Activated CD8-positive, alpha-beta memory T cell treated with anti-CD3 and anti-CD28 coated beads for 36 hours (primary cell): ENCODE data around the gene MAD2L1BP. TPM values are rescaled to one million over a fixed set of nuclear protein-coding genes. Genes with fewer than 3 reads are reported as not detected.
"Not testable (repeated sequence)": the region's sequence is repeated elsewhere in the genome, so short reads cannot be mapped to it uniquely, and the experiment has no call there.

ENCODE experiments used
- CTCF ChIA-PET: fragments of 350-600 bp; sonication (Branson Sonifier 250); formaldehyde crosslinking; loops from one replicate; lab custom pipeline; 2021; ENCODE audit warnings: antibody characterized with exemption; lab: Charles Lee
- POLR2A ChIA-PET: fragments of 350-600 bp; sonication (Branson Sonifier 250); formaldehyde crosslinking; loops from one replicate; lab custom pipeline; 2021; ENCODE audit warnings: antibody characterized with exemption; lab: Charles Lee
- total RNA-seq, 2 experiments: library from RNA; stranded (reverse); gene quantifications; one replicate each; pipeline ENCODE4 v1.2.3, GENCODE V29; 2021

MAD2L1BP gene, protein sequence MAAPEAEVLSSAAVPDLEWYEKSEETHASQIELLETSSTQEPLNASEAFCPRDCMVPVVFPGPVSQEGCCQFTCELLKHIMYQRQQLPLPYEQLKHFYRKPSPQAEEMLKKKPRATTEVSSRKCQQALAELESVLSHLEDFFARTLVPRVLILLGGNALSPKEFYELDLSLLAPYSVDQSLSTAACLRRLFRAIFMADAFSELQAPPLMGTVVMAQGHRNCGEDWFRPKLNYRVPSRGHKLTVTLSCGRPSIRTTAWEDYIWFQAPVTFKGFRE
- total RNA-seq: 10 to 100 TPM; 25.0 to 27.5 TPM

- CTCF ChIA-PET: interaction anchor here (0.9 to 1.8 kb wide), 3 partner anchors 9 to 32 kb away, joined by 4 to 6 read pairs (median 6); partner anchors contain the start of gene RSPH9
- POLR2A ChIA-PET: no interaction called here
These were observed at the start of gene MAD2L1BP for GRCh38 chr6:43635387-43636307. Gene MAD2L1BP (plus strand): TSS chr6:43635840. CDS start chr6:43635876, 36 bp downstream.

DNA sequence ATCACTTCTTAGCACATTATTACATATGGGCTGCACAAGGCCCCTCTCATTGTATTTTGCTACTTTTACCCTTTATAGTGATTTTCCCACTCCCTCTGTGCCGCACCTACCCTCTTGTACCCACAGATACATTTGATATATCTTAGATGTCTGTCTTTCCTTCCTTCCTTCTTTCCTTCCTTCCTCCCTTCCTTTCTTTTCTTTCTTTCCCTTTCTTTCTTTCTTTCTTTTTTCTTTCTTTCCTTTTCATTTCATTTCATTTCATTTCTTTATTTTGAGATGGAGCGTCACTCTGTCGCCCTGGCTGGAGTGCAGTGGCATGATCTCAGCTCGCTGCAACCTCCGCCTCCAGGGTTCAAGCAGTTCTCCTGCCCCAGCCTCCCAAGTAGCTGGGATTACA lies 47.4 kb upstream of the MAD2L1BP start:
- POLR2A ChIA-PET: no interaction called here
- CTCF ChIA-PET: no interaction called here

DNA sequence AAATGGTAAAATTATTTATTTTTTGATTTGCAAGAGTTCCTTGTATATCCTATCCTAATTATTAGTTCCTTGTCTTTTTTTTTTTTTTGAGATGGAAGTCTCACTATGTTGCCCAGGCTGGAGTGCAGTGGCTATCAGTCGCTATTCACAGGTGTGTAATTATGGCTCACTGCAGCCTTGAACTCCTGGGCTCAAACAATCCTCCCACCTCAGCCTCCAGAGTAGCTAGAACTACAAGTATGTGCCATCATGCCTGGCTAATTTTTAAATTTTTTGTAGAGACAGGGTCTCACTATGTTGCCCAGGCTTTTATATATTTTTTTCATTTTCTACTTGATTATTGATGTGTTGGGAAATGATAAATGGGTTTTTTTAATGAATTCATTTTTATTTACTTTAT lies 46.1 kb upstream of the MAD2L1BP start:
- POLR2A ChIA-PET: interaction anchor here (0.7 kb wide), 1 partner anchor 657 kb away, joined by 3 read pairs; the partner anchor contains the start of gene HSP90AB1
- CTCF ChIA-PET: not testable (repeated sequence)

- CTCF ChIA-PET: no interaction called here
These were observed 41.7 kb upstream of the MAD2L1BP start for GRCh38 chr6:43593938-43594337.

DNA sequence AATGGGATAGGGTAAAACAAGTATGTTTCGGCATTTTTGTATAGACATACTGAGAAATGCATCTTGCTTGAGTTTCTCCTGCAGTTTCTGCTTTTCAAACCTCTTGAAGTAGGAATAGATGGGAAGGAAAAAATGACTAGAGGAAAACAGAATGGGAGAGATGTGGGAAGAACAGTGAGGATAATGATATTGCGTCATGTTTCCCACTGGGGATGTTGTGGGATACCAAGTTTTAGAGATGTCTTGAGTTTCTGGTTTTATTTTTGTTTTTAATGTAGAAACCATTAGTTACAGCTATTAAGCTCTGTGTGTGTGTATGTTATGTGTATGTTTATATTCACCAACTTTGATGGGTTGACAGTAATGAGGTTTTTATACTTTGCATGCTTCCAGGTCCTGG lies 35.0 kb upstream of the MAD2L1BP start:
- ChIA-PET CTCF (interaction anchor here (0.6 kb wide), 1 partner anchor 84 kb away, joined by 3 read pairs; the partner anchor contains the start of gene YIPF3), POLR2A (no interaction called here)

More at GRCh38 chr6:43593938-43594337, 41.7 kb upstream of the MAD2L1BP start:
- POLR2A ChIA-PET: no interaction called here

GRCh38 chr6:43604174-43604573 lies 31.5 kb upstream of the MAD2L1BP start:
- ChIA-PET POLR2A (no interaction called here), CTCF (no interaction called here)

GRCh38 chr6:43606019-43606418 lies 29.6 kb upstream of the MAD2L1BP start:
- POLR2A ChIA-PET: no interaction called here
- CTCF ChIA-PET: interaction anchor here (0.6 to 1.0 kb wide), 2 partner anchors 12 to 169 kb away, joined by 4 to 6 read pairs; no protein-coding TSS in a partner anchor

GRCh38 chr6:43608310-43608763 lies 27.3 kb upstream of the MAD2L1BP start:
- ChIA-PET POLR2A (interaction anchor here (0.5 to 0.7 kb wide), 2 partner anchors 16 to 38 kb away, joined by 3 to 4 read pairs; no protein-coding TSS in a partner anchor), CTCF (interaction anchor here (0.5 to 1.7 kb wide), 8 partner anchors 8 to 116 kb away, joined by 3 to 6 read pairs (median 4); no protein-coding TSS in a partner anchor)

DNA sequence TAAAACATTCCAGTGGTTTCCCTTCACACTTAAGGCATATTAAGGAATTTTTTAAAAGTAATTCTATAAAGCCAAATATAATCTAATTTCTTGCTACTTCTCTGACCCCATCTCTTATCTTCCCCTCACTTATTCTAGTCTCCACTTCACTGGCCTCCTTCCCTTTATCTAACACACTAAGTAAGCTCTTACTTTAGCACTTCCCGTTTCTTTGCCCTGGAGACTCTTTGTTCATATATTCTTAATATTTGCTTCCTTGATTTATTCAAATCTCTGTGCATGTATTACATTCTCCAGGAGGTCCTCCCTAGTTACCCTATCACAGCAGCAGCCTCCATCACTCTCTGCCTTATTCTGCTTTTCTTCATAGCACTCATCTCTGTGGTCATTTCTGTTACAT lies 26.8 kb upstream of the MAD2L1BP start:
- ChIA-PET CTCF (interaction anchor here (0.5 to 1.7 kb wide), 8 partner anchors 10 to 265 kb away, joined by 3 to 6 read pairs (median 4); no protein-coding TSS in a partner anchor), POLR2A (interaction anchor here (0.5 kb wide), 1 partner anchor 38 kb away, joined by 4 read pairs; no protein-coding TSS in a partner anchor)

GRCh38 chr6:43609402-43609801 lies 26.2 kb upstream of the MAD2L1BP start:
- ChIA-PET POLR2A (no interaction called here), CTCF (interaction anchor here (0.5 to 1.7 kb wide), 3 partner anchors 12 to 265 kb away, joined by 3 to 6 read pairs (median 5); no protein-coding TSS in a partner anchor)

GRCh38 chr6:43610431-43610830 lies 25.2 kb upstream of the MAD2L1BP start:
- POLR2A ChIA-PET: no interaction called here
- CTCF ChIA-PET: interaction anchor here (0.7 to 1.5 kb wide), 3 partner anchors 18 to 484 kb away, joined by 3 read pairs; no protein-coding TSS in a partner anchor

GRCh38 chr6:43613721-43614395 lies 21.8 kb upstream of the MAD2L1BP start:
- POLR2A ChIA-PET: no interaction called here
- CTCF ChIA-PET: no interaction called here

GRCh38 chr6:43614396-43614730 lies 21.3 kb upstream of the MAD2L1BP start:
- ChIA-PET POLR2A (no interaction called here), CTCF (no interaction called here)

DNA sequence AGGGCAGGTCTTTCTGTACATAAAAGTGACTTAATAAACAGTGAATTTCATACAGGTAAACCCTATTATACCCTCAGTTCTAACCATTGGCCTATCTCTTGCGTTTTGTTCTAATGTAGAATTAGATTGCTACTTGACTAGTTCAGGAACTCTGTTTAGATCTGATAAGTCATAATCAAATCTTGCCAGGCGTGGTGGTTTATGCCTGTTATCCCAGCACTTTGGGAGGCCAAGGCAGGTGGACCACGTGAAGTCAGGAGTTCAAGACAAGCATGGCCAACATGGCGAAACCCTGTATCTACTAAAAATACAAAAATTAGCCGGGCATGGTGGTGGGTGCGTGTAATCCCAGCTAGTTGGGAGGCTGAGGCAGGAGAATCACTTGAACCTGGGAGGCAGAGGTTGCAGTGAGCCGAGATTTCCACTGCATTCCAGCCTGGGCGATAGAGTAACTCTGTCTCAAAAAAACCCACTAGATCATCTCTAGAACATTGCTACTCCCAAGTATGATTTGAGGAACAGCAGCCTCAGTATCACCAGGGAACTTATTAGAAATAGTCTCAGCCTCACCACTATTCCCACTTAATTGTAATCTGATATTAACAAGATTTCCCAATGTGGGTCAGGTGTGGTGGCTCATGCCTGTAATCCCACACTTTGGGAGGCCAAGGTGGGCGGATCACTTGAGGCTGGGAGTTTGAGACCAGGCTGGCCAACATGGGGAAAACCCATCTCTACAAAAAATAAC lies 18.7 kb upstream of the MAD2L1BP start:
- ChIA-PET CTCF (interaction anchor here (0.7 kb wide), 1 partner anchor 9 kb away, joined by 3 read pairs; no protein-coding TSS in a partner anchor), POLR2A (interaction anchor here (0.7 to 1.0 kb wide), 3 partner anchors 25 to 87 kb away, joined by 3 to 6 read pairs (median 4); no protein-coding TSS in a partner anchor)

DNA sequence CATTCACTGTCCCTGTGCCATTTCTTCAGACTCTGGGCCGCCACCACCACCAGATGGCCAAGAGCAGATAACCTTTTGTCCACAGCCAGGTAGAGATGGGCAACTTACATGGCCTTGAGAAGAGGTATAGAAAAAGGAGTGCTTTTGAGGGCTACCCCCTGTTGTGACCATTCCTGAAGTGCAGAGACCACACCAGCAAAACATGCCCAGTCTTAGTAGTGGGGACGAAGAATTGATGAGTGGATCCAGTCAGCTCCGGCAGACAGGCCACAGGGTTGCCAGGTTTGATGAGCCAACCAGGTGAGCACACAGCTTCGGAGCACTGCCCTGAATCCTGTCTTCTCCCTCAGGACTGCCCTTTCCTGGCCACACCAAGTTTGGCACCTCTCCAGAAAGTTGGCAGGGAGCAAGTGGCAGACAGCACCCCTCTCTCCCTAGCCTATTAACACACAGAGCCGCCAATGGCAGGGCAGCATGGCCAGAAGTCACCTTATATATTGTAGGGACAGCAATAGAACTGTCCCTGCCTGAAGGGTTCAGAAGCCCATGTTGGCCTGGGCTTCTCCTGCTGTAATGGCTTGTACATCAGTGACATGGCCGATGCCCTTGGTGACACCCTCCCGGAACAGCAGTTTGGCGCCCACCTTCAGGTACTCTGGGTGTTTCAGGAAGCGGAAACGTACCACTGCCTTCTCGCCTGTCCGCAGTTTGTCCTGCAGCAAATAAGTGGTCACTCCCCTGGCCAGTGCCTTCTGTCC lies 14.4 kb upstream of the MAD2L1BP start:
- ChIA-PET CTCF (no interaction called here), POLR2A (interaction anchor here (0.8 kb wide), 1 partner anchor 8 kb away, joined by 3 read pairs; the partner anchor contains the start of gene GTPBP2)

DNA sequence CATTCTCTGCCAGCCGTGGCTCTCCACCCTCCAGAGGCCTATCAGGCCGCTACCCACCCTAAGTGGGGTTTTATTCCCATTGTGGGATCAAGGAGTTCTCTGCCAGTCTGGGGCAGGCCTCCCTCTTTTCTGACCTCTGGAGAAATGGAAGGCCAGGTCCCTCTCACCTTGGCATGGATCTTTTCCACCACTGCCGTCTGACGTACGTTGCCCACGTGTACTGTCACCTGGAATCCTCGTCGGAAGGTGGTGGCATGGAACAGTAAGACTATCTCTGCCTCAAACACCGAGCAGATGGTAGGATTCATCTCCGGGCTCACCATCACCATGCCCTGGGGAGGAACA lies 13.8 kb upstream of the MAD2L1BP start:
- POLR2A ChIA-PET: interaction anchor here (0.6 kb wide), 1 partner anchor 375 kb away, joined by 3 read pairs; no protein-coding TSS in a partner anchor
- CTCF ChIA-PET: no interaction called here

GRCh38 chr6:43622541-43622940 lies 13.1 kb upstream of the MAD2L1BP start:
- ChIA-PET POLR2A (interaction anchor here (0.6 kb wide), 1 partner anchor 375 kb away, joined by 3 read pairs; no protein-coding TSS in a partner anchor), CTCF (no interaction called here)
